ENCODE measurements around the gene SPTBN1. TPM values are rescaled to one million over a fixed set of nuclear protein-coding genes. Genes with fewer than 3 reads are reported as not detected.

SPTBN1 gene
- total RNA-seq, 1 donor from 2014 or later: 251 TPM

DNA sequence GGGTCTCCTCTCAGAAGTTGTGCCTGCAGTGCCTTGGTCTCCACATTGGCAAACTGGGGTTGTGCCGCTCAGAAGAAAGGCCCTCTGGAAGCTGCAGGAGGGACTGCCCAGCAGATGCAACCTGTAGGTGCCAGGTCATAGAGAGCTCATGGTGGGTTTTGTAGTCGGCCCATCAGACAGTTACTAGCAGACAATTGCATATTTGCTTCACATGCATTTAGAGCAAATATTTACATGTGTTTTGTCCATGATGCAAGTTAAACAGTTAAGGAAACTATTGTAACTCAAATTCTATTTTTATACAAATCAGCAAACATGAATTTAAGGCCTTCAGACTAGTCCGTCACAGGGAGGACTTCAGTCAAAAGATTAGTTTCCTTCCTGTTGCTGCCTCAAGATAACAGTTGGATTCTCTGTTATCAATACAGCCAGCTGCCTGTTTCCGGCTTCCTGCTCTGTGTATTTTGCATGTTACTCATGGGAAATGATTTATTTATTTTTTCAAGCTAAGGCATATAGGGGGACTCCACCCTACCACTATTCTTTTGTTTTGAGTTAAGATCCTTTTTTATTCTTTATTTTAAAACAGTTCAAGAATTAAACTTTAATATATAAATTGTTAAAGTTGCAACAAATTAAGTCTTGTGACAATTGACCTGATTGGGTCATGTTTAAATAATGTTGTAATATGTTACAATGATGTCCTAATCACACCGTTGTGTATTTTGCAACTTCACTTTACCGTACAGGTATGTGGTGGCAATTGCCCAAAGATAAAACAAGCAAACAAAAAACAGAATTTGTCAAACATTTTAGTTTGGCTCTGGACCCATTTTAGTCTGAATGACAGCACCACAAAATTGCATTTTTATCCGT is 133.5 kb downstream of the SPTBN1 start:
- no peak overlapping the region for H3K9ac ChIP-seq (ENCODE audit: low read depth in 1 of 3, low read length in 3 of 3)
- no peaks in the 10 kb centered on the region for H3K27me3 ChIP-seq (ENCODE audit: control insufficient read depth in 3 of 3, insufficient read depth in 3 of 3, low read length in 3 of 3)
- H3K27ac ChIP-seq (ENCODE audit: low read depth, low read length): no peak overlapping the region
- no peaks in the 10 kb centered on the region for H3K9me3 ChIP-seq (ENCODE audit: control insufficient read depth in 3 of 3, low read length in 3 of 3)
- H3K4me3 ChIP-seq (ENCODE audit: low read length in 3 of 3): no peak overlapping the region
- peaks cover 0 to 9% (median 0%) of the 10 kb centered on the region in 3 donors for H3K36me3 ChIP-seq (ENCODE audit: control insufficient read depth in 3 of 3, insufficient read depth in 3 of 3, low read length in 3 of 3)
- peaks cover 14 to 21% (median 18%) of the 10 kb centered on the region in 3 donors for H3K4me1 ChIP-seq (ENCODE audit: control insufficient read depth in 3 of 3, insufficient read depth in 3 of 3, low read length in 3 of 3)

DNA sequence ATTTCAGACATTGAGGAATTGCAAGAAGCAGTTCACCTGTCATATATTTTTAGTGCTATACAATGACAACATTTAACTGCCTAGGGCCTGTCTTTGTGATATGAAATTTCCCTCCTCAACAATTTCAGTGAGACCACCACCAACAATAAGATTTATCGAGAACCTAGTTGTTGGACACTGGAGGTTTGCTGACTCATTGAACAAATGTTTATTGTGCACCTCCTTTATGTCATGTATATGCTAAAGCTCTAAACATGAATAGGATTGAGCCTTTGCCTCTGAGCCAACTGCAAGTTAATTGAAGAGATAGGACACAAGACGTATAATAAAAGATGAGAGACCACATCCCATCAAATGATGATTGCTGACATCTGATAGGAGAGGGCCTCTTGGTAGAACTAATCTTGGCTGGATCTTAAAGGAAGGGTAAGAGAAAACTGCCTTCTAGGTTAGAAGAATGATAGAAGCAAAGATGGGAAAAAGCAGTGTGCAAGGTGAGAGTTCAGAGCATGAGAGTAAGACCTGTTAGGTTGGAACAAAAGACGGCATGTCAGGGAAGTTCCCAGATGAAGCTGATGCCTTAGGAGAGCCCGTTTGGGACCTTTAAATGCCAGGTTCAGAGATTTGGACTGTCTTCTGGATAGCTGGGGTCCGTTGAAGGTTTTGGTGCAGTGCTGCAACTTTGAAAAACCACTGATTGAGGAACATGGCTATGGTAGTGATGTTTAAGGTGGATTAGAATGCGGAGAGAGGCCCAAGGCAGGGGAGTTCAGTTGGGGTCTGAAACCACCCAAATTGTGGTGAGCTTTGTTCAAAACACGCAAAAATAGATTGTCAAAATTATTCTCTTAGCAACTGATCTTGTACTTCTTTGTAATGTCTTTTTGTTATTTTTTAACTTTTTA is 134.3 kb downstream of the SPTBN1 start:
- Histone ChIP-seq H3K4me3 (ENCODE audit: low read length in 3 of 3) (no peak overlapping the region), H3K9ac (ENCODE audit: low read depth in 1 of 3, low read length in 3 of 3) (no peak overlapping the region), H3K36me3 (ENCODE audit: control insufficient read depth in 3 of 3, insufficient read depth in 3 of 3, low read length in 3 of 3) (peaks cover 0 to 9% (median 0%) of the 10 kb centered on the region in 3 donors), H3K27me3 (ENCODE audit: control insufficient read depth in 3 of 3, insufficient read depth in 3 of 3, low read length in 3 of 3) (no peaks in the 10 kb centered on the region), H3K9me3 (ENCODE audit: control insufficient read depth in 3 of 3, low read length in 3 of 3) (no peaks in the 10 kb centered on the region), H3K27ac (ENCODE audit: low read depth, low read length) (no peak overlapping the region), H3K4me1 (ENCODE audit: control insufficient read depth in 3 of 3, insufficient read depth in 3 of 3, low read length in 3 of 3) (peaks cover 11 to 25% (median 18%) of the 10 kb centered on the region in 3 donors)

DNA sequence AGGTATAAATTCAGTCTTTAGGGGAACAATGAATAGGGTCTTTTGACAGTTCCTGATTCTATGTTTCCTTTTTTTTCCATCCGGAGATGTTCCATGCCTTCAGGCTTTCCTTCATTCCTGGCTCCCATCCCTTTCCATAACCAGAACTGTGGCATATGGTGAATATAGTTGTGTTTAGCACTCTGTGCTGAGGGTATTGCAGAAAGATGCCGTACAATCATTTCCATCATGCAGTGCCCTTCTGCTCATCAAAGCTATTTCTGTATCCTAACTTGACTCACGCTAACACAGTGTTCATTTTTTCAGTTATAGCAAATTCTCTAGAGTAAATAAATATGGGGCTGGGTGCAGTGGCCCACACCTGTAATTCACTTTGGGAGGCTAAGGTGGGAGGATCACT is 135.4 kb downstream of the SPTBN1 start:
- peaks cover 21 to 30% (median 28%) of the 10 kb centered on the region in 3 donors for H3K4me1 ChIP-seq (ENCODE audit: control insufficient read depth in 3 of 3, insufficient read depth in 3 of 3, low read length in 3 of 3)
- no peaks in the 10 kb centered on the region for H3K9me3 ChIP-seq (ENCODE audit: control insufficient read depth in 3 of 3, low read length in 3 of 3)
- H3K4me3 ChIP-seq (ENCODE audit: low read length in 3 of 3): no peak overlapping the region
- H3K9ac ChIP-seq (ENCODE audit: low read depth in 1 of 3, low read length in 3 of 3): no peak overlapping the region
- no peaks in the 10 kb centered on the region for H3K27me3 ChIP-seq (ENCODE audit: control insufficient read depth in 3 of 3, insufficient read depth in 3 of 3, low read length in 3 of 3)
- H3K27ac ChIP-seq (ENCODE audit: low read depth, low read length): no peak overlapping the region
- peaks cover 0 to 9% (median 0%) of the 10 kb centered on the region in 3 donors for H3K36me3 ChIP-seq (ENCODE audit: control insufficient read depth in 3 of 3, insufficient read depth in 3 of 3, low read length in 3 of 3)

DNA sequence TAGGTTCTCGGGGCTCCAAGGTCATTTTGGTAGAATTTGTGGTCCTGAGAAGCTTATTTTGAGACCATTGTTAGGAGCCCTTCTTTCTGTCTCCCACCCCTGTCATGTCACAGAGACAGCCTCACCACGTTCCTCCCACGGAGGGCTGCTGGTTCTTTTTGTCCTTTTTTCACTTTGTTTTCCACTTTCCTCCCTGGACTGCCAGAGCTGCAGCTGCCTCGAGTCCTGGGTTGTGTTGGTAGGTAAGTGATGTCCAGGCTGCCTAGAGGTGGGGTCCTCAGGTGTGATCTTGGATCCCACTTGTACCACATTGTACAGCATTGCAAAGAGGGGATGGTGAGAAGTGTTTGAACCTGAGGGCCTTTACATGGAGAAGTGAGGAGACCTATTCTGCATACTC is 137.1 kb downstream of the SPTBN1 start:
- Histone ChIP-seq H3K4me3 (ENCODE audit: low read length in 3 of 3) (no peak overlapping the region), H3K9me3 (ENCODE audit: control insufficient read depth in 3 of 3, low read length in 3 of 3) (no peaks in the 10 kb centered on the region), H3K36me3 (ENCODE audit: control insufficient read depth in 3 of 3, insufficient read depth in 3 of 3, low read length in 3 of 3) (peaks cover 0 to 9% (median 0%) of the 10 kb centered on the region in 3 donors), H3K27ac (ENCODE audit: low read depth, low read length) (no peak overlapping the region), H3K9ac (ENCODE audit: low read depth in 1 of 3, low read length in 3 of 3) (no peak overlapping the region), H3K27me3 (ENCODE audit: control insufficient read depth in 3 of 3, insufficient read depth in 3 of 3, low read length in 3 of 3) (no peaks in the 10 kb centered on the region), H3K4me1 (ENCODE audit: control insufficient read depth in 3 of 3, insufficient read depth in 3 of 3, low read length in 3 of 3) (peaks cover 29 to 41% (median 32%) of the 10 kb centered on the region in 3 donors)

DNA sequence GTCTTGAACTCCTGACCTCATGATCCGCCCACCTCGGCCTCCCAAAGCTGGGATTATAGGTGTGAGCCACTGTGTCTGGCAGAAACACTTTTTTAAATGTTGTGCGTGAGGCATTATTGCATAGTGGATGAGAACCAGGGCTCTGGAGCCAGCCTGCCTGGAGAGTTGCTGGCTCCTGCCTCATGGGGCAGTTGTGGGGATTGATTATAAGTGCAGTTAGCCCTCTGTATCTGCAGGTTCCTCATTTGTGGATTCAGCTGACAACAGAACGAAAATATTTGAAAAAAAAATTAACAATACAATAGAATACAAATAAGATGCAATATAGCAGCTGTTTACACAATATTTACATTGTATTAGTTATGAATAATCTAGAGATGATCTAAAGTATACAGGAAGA is 137.9 kb downstream of the SPTBN1 start:
- Histone ChIP-seq H3K9ac (ENCODE audit: low read depth in 1 of 3, low read length in 3 of 3) (no peak overlapping the region), H3K27ac (ENCODE audit: low read depth, low read length) (no peak overlapping the region), H3K9me3 (ENCODE audit: control insufficient read depth in 3 of 3, low read length in 3 of 3) (no peaks in the 10 kb centered on the region), H3K27me3 (ENCODE audit: control insufficient read depth in 3 of 3, insufficient read depth in 3 of 3, low read length in 3 of 3) (no peaks in the 10 kb centered on the region), H3K4me1 (ENCODE audit: control insufficient read depth in 3 of 3, insufficient read depth in 3 of 3, low read length in 3 of 3) (peaks cover 31 to 45% (median 35%) of the 10 kb centered on the region in 3 donors), H3K36me3 (ENCODE audit: control insufficient read depth in 3 of 3, insufficient read depth in 3 of 3, low read length in 3 of 3) (peaks cover 0 to 11% (median 3%) of the 10 kb centered on the region in 3 donors), H3K4me3 (ENCODE audit: low read length in 3 of 3) (no peak overlapping the region)

DNA sequence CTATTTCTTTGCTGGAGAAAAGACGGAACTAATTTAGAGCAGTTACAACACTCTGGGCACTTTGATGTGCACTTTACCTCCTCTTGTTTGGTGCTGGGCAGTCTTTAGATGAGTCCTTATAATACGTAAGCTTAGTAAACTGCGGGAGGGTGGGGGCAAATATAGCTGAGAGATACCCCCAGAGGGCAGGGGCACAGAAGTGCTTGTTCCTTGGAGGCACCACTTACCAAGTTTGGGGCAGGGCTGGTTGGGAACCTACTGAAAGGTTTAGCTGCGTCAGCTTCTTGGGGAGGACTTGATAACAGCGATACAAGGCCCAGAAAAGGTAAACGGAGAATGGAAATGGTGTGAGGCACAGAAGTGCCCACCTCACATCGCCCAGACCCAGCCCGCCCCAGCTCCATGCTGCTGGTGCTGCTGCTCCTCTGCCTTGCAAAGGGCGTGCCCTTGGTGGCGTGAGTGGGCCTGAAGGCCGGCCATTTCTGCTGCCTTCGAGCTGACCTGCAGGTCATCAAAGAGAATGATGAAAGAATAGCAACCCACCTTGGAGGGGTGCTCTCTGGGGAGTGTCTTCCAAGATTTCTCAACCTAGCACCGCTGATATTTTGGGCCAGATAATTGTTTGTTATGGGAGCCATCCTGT is 139.2 kb downstream of the SPTBN1 start:
- Histone ChIP-seq H3K9ac (ENCODE audit: low read depth in 1 of 3, low read length in 3 of 3) (no peak overlapping the region), H3K9me3 (ENCODE audit: control insufficient read depth in 3 of 3, low read length in 3 of 3) (no peaks in the 10 kb centered on the region), H3K4me1 (ENCODE audit: control insufficient read depth in 3 of 3, insufficient read depth in 3 of 3, low read length in 3 of 3) (peaks cover 44 to 52% (median 44%) of the 10 kb centered on the region in 3 donors), H3K27me3 (ENCODE audit: control insufficient read depth in 3 of 3, insufficient read depth in 3 of 3, low read length in 3 of 3) (no peaks in the 10 kb centered on the region), H3K27ac (ENCODE audit: low read depth, low read length) (no peak overlapping the region), H3K4me3 (ENCODE audit: low read length in 3 of 3) (no peak overlapping the region), H3K36me3 (ENCODE audit: control insufficient read depth in 3 of 3, insufficient read depth in 3 of 3, low read length in 3 of 3) (peaks cover 0 to 13% (median 4%) of the 10 kb centered on the region in 3 donors)

DNA sequence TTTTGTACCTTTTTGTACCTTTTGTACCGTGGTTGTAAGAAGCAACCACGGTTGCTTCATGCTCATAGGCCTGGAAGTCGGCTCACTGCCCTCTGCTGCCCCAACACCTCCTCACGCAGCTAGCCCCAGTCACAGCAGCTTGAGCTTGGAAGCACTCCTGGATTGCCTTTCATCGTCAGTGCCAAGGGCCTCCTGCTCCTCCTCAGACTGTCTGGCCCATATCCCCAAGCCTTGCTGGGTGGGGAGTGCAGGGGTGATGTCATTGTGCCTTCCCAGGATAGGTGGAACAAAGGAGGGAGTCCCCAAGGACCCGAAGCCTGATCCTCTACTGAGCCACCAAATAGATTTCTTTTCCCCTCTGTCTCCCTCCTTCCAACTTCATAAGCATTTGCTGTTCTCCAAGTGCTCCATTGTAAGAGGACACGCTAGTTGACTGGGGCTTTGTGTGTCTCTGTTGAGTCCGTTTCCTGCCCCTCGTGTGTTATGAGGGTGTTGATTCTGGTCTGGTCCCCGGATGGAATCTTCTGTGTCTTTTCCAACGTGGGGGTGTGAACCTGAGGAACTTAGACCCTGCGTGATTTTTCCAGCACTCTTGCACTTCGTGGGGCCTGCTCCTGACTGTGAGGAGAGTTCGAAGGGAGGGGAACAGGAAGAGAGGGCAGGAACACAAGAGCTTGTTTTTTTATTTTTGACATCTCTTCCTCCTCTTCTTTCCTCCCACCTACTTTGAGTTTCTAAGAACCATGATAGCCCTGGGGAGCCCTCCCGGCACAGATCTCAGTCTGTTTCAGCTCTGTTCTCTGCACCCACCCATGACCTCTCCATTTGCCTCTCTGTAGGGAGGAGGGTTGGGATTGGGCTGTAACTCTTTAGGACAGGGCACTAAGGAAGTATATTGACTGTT is 140.1 kb downstream of the SPTBN1 start:
- peaks cover 47 to 60% (median 50%) of the 10 kb centered on the region in 3 donors for H3K4me1 ChIP-seq (ENCODE audit: control insufficient read depth in 3 of 3, insufficient read depth in 3 of 3, low read length in 3 of 3)
- no peak overlapping the region for H3K9ac ChIP-seq (ENCODE audit: low read depth in 1 of 3, low read length in 3 of 3)
- H3K27me3 ChIP-seq (ENCODE audit: control insufficient read depth in 3 of 3, insufficient read depth in 3 of 3, low read length in 3 of 3): no peaks in the 10 kb centered on the region
- H3K27ac ChIP-seq (ENCODE audit: low read depth, low read length): no peak overlapping the region
- no peaks in the 10 kb centered on the region for H3K9me3 ChIP-seq (ENCODE audit: control insufficient read depth in 3 of 3, low read length in 3 of 3)
- peak overlapping the region in 1 of 3 donors; percentile 37 for H3K4me3 ChIP-seq (ENCODE audit: low read length in 3 of 3)
- peaks cover 0 to 13% (median 4%) of the 10 kb centered on the region in 3 donors for H3K36me3 ChIP-seq (ENCODE audit: control insufficient read depth in 3 of 3, insufficient read depth in 3 of 3, low read length in 3 of 3)

DNA sequence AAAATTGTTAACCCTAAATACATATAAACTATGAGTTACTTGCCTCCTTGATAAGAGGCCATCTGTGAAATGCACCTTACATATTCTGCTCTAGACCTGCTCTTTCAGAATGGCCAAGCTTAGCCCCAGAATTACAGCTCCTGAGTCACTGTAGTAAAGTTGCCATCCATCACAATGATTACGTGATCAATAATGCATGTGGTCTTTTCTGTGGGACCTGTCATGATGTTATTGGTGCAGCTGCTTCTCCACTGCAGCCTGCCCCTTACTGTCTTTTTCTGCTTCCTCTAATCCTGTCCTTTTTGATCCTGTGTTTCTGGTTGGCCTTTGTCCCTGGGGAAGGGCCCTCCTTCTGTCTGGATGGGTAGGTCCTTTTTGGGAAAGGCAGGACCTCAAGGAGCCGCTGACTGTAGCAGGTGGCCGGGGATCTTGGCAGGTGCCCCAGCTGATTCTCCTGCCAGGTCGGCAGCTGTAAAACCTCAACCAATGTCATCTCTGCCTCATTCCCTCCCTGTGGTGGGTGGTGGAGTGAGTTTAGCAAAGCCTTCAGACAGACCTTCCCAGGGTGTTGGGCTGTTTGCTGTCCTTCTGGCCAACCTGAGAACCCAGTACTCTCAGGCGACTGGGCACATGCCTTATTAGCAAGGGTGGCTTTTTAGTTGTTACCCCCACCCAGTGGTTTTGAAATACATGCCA is 141.2 kb downstream of the SPTBN1 start:
- Histone ChIP-seq H3K27ac (ENCODE audit: low read depth, low read length) (no peak overlapping the region), H3K9me3 (ENCODE audit: control insufficient read depth in 3 of 3, low read length in 3 of 3) (no peaks in the 10 kb centered on the region), H3K36me3 (ENCODE audit: control insufficient read depth in 3 of 3, insufficient read depth in 3 of 3, low read length in 3 of 3) (peaks cover 0 to 13% (median 4%) of the 10 kb centered on the region in 3 donors), H3K9ac (ENCODE audit: low read depth in 1 of 3, low read length in 3 of 3) (no peak overlapping the region), H3K4me3 (ENCODE audit: low read length in 3 of 3) (peak overlapping the region in 1 of 3 donors; percentile 3), H3K27me3 (ENCODE audit: control insufficient read depth in 3 of 3, insufficient read depth in 3 of 3, low read length in 3 of 3) (no peaks in the 10 kb centered on the region), H3K4me1 (ENCODE audit: control insufficient read depth in 3 of 3, insufficient read depth in 3 of 3, low read length in 3 of 3) (peaks cover 56 to 70% (median 60%) of the 10 kb centered on the region in 3 donors)

Data from skeletal muscle tissue (tissue), 4 donors.